Activated CD8-positive, alpha-beta memory T cell treated with anti-CD3 and anti-CD28 coated beads, Interleukin-2, amount 10 ng/mL, durations not matched to agents 7 days and 5 days (primary cell): Measurements from ENCODE around the gene CYP17A1. TPM values are rescaled to one million over a fixed set of nuclear protein-coding genes. Genes with fewer than 3 reads are reported as not detected.
A peak's percentile ranks its signal among the peaks of the same experiment; 100 is the strongest.

Experiments
- ATAC-seq: fragments of 150-1000 bp; cut with Tn5 transposase; one replicate; pipeline ENCODE4 v1.10.0; 2021; ENCODE audit warnings: moderate library complexity
- CTCF ChIA-PET: fragments of 350-600 bp; sonication (Branson Sonifier 250); formaldehyde crosslinking; loops from one replicate; lab custom pipeline; 2021; ENCODE audit warnings: antibody characterized with exemption; lab: Charles Lee
- DNase-seq: peaks from one replicate; pipeline ENCODE4 v3.0.0-alpha.2; 2020
- H3K27ac Mint-ChIP-seq: one replicate; pipeline ENCODE4 v1.8.0; 2021; ENCODE audit warnings: mild to moderate bottlenecking, mixed read lengths
- H3K27me3 Mint-ChIP-seq: one replicate; pipeline ENCODE4 v1.8.0; 2021; ENCODE audit warnings: mixed read lengths
- H3K36me3 Mint-ChIP-seq: one replicate; pipeline ENCODE4 v1.8.0; 2021; ENCODE audit warnings: mild to moderate bottlenecking, mixed read lengths
- H3K4me1 Mint-ChIP-seq: one replicate; pipeline ENCODE4 v1.8.0; 2021; ENCODE audit warnings: mixed read lengths
- H3K4me3 Mint-ChIP-seq: one replicate; pipeline ENCODE4 v1.8.0; 2021; ENCODE audit warnings: mild to moderate bottlenecking, moderate library complexity, mixed read lengths
- H3K9me3 Mint-ChIP-seq: one replicate; pipeline ENCODE4 v1.8.0; 2022; ENCODE audit warnings: low read depth, mixed read lengths
- total RNA-seq, 2 experiments: library from RNA; stranded (reverse); gene quantifications; one replicate each; pipeline ENCODE4 v1.2.3, GENCODE V29; 2021

CYP17A1 gene
- total RNA-seq, 2 experiments from 2014 or later, result not detected

DNA sequence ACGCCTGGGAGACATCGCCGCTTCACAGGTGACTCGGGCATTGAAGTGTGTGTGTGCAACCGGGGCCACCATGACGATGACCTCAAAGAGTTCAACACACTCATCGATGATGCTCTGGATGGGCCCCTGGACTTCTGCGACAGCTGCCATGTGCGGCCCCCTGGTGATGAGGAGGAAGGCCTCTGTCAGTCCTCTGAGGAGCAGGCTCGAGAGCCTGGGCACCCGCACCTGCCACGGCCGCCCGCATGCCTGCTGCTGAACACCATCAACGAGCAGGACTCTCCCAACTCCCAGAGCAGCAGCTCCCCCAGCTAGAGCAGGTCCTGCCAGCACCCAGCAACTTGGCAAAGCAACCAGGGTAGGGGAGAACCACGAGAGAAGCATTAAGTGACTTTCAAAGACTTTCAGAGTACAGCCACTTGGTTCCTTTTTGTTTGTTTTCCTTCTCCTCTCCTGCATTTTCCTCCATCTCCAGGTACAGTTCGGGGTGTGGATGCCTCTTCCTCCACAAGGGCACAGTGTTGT, 24.1 kb downstream of the CYP17A1 start:
- CTCF ChIA-PET, result interaction anchor here (0.6 to 1.6 kb wide), 3 partner anchors 17 to 59 kb away, joined by 3 to 8 read pairs (median 3); no protein-coding TSS in a partner anchor
- no peaks in the 10 kb centered on the region for H3K27me3 Mint-ChIP-seq
- peak overlapping the region; percentile 84 for H3K27ac Mint-ChIP-seq
- H3K9me3 Mint-ChIP-seq, result no peaks in the 10 kb centered on the region
- H3K36me3 Mint-ChIP-seq, result peaks cover 20% of the 10 kb centered on the region
- peaks cover 32% of the 10 kb centered on the region for H3K4me1 Mint-ChIP-seq
- DNase-seq (no peak), ATAC-seq (no peak)
- H3K4me3 Mint-ChIP-seq, result no peak overlapping the region

DNA sequence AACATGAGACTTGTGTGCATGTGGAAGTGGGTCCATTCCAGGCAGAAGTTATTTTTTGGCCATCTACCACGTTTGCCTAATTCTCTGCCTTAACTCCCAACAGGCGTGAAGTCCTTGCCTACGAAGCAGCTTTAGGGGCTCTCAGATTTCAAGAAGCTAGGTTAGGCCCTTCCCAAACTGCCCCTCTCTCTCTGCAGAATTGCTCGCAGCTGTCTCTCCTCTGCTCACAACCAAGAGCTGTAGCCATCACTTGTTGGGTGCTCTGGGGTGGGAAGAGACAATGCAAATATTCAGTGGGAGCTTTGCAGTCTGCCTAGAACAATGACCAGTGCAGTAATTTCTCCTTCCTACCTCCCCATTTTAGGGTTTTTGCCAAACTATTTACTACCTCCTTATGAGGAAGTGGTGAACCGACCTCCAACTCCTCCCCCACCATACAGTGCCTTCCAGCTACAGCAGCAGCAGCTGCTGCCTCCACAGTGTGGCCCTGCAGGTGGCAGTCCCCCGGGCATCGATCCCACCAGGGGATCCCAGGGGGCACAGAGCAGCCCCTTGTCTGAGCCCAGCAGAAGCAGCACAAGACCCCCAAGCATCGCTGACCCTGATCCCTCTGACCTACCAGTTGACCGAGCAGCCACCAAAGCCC, 24.9 kb downstream of the CYP17A1 start:
- ATAC-seq, result peak; percentile 88
- Mint-ChIP-seq H3K27me3 (no peaks in the 10 kb centered on the region), H3K27ac (peak overlapping the region; percentile 84), H3K4me3 (no peak overlapping the region), H3K4me1 (peaks cover 32% of the 10 kb centered on the region), H3K36me3 (peaks cover 20% of the 10 kb centered on the region), H3K9me3 (no peaks in the 10 kb centered on the region)
- DNase-seq, result peak; percentile 76
- CTCF ChIA-PET, result interaction anchor here (0.6 to 1.6 kb wide), 5 partner anchors 10 to 377 kb away, joined by 3 to 8 read pairs (median 3); no protein-coding TSS in a partner anchor

DNA sequence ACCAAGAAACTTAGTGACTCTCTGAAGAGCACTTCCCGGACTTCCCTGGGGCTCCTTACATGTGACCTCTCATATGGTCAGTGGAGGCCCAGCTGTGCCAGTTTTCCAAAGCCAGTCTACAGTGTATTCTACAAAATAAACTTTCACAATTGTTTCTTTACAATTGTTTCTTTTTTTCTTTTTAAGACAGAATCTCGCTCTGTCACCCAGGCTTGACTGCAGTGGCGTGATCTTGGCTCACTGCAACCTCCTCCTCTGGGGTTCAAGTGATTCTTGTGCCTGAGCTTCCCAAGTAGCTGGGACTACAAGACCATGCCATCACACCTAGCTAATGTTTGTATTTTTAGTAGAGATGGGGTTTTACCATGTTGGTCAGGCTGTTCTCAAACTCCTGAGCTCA, 25.9 kb downstream of the CYP17A1 start:
- Mint-ChIP-seq H3K36me3 (peaks cover 20% of the 10 kb centered on the region), H3K4me1 (peaks cover 32% of the 10 kb centered on the region), H3K4me3 (no peak overlapping the region), H3K9me3 (no peaks in the 10 kb centered on the region), H3K27ac (peak overlapping the region; percentile 84), H3K27me3 (no peaks in the 10 kb centered on the region)
- ATAC-seq, result no peak
- no peak for DNase-seq
- CTCF ChIA-PET, result interaction anchor here (1.0 to 1.6 kb wide), 2 partner anchors 11 to 58 kb away, joined by 3 to 8 read pairs; no protein-coding TSS in a partner anchor

DNA sequence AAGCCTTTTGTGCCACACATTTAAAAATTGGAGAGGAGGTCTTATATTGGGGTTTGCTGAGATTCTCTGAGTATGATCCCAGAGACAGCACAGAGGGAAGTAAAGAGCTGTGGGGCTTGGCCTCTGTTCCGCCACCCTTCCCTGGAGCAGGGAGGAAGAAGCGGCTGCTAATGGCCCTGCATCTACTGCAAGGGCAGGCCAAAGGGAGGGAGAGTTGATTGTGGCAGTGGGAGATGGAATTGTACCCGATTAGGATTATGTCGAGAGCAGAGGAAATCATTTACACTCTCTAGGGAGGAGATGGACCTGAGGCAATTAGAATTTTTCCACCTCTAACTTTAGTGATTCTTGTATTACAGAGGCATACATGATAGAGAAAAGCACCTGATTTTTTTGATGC, 28.8 kb downstream of the CYP17A1 start:
- DNase-seq, result no peak

DNA sequence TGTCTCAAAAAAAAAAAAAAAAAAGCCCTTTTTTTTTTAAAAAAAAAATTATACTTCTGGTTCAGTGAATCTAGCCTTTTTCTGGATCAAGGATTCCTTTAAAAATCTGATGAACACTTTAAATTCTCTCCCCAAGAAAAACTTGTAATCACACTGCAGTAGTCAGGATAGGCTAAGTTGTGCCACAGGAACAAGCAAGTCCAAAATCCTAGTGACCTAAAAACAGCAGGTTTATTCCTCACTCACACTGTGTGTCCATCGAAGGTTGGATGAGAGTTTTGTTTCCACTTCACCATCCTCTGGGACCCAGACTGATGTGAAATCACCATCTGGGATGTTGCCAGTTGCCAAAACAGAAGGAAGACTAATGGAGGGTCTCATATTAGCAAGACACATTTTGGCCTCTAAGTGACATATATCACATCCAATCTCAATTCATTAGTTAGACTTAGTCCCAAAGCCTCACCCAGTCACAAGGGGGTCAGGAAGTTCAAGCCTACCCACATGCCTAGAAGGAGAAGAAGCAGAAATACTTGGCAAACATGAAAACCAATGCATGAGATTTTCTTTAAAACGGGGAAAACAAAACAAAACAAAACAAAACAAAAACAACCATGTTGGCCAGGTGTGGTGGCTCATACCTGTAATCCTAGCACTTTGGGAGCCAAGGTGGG, 32.7 kb downstream of the CYP17A1 start:
- Mint-ChIP-seq H3K27me3 (no peaks in the 10 kb centered on the region), H3K4me1 (peaks cover 23% of the 10 kb centered on the region), H3K9me3 (peaks cover 3% of the 10 kb centered on the region), H3K36me3 (peaks cover 20% of the 10 kb centered on the region), H3K4me3 (no peak overlapping the region), H3K27ac (no peak overlapping the region)
- ATAC-seq, result no peak
- no peak for DNase-seq
- CTCF ChIA-PET, result no interaction called here

More for the DNA sequence above, 28.8 kb downstream of the CYP17A1 start:
- Mint-ChIP-seq H3K4me1 (peaks cover 26% of the 10 kb centered on the region), H3K9me3 (peaks cover 3% of the 10 kb centered on the region), H3K27ac (no peak overlapping the region), H3K4me3 (no peak overlapping the region), H3K27me3 (no peaks in the 10 kb centered on the region), H3K36me3 (peaks cover 24% of the 10 kb centered on the region)
- CTCF ChIA-PET, result no interaction called here
- no peak for ATAC-seq

DNA sequence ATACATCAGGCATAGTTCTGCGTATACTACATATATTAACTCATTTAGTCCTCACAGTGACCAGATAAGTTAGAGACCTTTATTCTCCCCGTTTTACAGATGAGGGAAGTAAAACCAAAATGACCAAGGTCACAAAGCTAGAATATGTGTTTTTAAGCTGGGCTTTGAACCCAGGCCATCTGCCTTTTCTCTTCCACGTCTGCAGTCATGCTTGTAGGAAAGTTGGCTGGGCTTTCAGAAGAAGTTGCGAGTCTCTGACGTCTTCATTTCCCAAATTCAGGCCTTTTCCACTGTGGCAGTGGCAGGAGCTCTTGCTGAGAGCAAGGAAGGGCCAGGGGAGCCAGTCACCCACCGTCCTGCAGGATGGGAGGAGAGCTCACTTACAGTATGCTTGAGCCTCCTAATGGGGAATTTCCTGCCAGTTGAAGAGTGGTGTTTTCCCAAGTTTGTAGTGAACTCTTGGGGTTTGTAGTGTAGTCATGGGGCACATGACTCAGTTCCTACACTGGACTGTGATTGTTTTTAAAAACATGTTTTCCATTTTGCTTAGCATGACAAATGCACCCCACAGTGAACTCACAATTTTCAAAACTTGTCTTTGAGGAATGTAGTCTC, 34.2 kb downstream of the CYP17A1 start:
- DNase-seq (no peak), ATAC-seq (peak; percentile 33)
- CTCF ChIA-PET, result interaction anchor here (1.1 to 1.2 kb wide), 2 partner anchors 17 to 99 kb away, joined by 3 to 4 read pairs; no protein-coding TSS in a partner anchor
- peaks cover 23% of the 10 kb centered on the region for H3K4me1 Mint-ChIP-seq
- no peak overlapping the region for H3K4me3 Mint-ChIP-seq
- no peaks in the 10 kb centered on the region for H3K27me3 Mint-ChIP-seq
- peaks cover 3% of the 10 kb centered on the region for H3K9me3 Mint-ChIP-seq
- H3K36me3 Mint-ChIP-seq, result peaks cover 22% of the 10 kb centered on the region
- H3K27ac Mint-ChIP-seq, result no peak overlapping the region

DNA sequence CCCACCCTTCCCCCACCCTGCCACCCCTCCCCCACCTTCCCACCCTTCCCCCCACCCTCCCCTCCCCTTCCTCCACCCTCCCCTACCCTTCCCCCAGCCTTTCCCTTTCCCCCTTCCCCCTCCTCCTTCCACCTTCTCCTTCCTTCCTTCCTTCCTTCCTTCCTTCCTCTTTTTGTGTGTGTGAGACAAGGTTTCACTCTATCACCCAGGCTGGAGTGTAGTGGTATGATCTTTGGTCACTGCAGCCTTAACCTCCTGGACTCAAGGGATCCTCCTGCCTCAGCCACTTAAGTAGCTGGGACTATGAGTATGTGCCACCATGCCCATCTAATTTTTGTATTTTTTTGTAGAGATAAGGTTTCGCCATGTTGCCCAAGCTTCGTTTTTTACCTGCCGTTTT, 35.2 kb downstream of the CYP17A1 start:
- Mint-ChIP-seq H3K27ac (peak overlapping the region; percentile 43), H3K27me3 (no peaks in the 10 kb centered on the region), H3K9me3 (peaks cover 3% of the 10 kb centered on the region), H3K4me1 (peaks cover 24% of the 10 kb centered on the region), H3K36me3 (peaks cover 22% of the 10 kb centered on the region), H3K4me3 (no peak overlapping the region)
- DNase-seq, result no peak
- CTCF ChIA-PET, result interaction anchor here (1.1 kb wide), 1 partner anchor 18 kb away, joined by 3 read pairs; no protein-coding TSS in a partner anchor
- no peak for ATAC-seq

DNA sequence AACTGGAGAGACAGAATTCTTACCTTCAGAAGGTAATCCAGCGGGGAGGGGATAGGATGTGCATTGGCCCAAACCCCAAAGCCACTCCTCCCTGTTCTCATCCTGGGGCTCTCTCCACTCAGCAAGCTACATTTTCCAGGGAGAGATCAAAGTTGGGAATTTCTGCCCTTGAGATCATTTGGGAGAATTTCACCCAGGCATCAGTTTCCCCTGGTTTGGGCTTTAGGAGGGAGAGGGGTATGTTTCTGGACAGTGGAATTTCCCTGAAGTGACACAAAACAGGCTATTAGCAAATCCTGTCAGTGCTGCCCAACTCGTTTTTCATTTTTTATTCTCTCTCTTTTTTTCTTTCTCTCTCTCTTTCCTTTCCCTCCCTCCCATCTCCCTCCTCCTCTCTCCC, 35.7 kb downstream of the CYP17A1 start:
- Mint-ChIP-seq H3K4me1 (peaks cover 29% of the 10 kb centered on the region), H3K9me3 (peaks cover 3% of the 10 kb centered on the region), H3K4me3 (no peak overlapping the region), H3K27me3 (no peaks in the 10 kb centered on the region), H3K36me3 (peaks cover 22% of the 10 kb centered on the region), H3K27ac (no peak overlapping the region)
- CTCF ChIA-PET, result no interaction called here
- ATAC-seq (no peak), DNase-seq (no peak)

DNA sequence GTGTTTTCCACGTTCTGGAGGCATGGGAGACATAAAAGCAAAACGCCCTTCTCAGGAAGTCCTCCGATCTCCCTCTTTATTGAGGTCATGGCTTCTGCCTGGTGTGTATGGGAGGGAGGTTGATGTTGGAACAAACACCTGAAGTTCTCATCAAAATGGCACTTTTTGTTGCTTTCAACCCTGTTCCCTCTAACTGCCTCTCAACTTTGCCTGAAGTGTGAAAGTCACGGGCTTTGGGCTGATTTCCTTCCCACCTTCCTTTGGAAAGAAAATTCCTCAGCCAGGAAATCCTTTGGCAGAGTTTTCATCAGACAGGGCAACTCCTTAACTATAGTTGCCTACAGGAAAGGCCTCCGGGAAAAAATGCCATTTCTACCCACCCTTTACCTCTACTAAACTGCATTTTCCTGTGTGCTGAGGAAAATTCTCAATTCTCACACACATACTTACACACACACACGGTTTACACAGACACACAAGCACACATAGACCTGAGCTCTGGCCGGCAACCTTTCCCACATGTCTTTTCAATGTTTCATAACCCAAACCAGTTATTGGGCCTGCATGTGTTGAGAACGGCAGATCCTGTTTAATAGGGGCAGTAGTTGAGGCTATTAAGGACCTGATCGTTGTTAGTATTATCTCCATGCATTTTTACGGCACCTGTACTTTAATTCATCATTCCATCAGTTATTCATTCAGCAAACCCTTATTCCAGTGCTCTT, 36.4 kb downstream of the CYP17A1 start:
- H3K4me1 Mint-ChIP-seq, result peaks cover 35% of the 10 kb centered on the region
- no peak overlapping the region for H3K27ac Mint-ChIP-seq
- CTCF ChIA-PET, result interaction anchor here (1.0 kb wide), 1 partner anchor 27 kb away, joined by 3 read pairs; no protein-coding TSS in a partner anchor
- no peak for ATAC-seq
- H3K4me3 Mint-ChIP-seq, result no peak overlapping the region
- H3K27me3 Mint-ChIP-seq, result no peaks in the 10 kb centered on the region
- no peak for DNase-seq
- H3K36me3 Mint-ChIP-seq, result peaks cover 22% of the 10 kb centered on the region
- H3K9me3 Mint-ChIP-seq, result peaks cover 3% of the 10 kb centered on the region

DNA sequence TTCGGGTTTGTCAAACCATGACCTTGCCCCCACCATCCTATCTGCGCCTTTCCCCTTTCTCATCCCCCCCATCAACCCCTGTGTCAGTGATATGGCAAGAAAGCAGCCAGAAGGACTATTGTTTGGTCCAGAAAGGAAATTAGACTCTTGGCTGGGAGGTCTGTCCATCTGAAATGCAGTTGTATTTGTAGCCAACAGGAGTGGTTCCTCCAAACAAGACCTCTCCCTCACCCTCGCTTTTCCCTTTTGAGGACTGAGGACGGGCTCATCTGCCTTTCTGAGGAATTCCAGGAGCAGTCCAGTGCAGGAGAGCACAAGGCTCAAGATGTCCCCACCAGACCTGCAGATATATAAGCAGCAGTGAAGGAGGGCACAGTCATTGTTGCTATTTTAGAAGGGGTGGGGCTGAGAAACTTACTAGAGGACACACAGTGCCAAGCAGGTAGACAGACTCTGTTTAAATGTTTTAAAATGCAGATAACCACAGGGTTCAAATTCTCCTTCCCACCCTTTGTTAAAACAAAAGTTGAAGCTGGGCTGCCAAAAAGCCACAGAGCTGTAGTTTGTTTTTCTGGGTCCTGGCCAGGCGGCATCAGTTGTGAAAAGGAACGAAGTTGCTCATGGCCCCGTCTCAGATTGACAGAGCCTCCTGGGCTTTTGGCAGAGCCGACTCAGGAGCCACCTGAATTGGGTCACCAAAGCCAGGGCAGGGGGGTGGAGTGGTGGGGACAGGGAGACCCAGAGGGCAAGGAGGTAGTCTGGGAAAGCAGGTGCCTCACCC, 37.3 kb downstream of the CYP17A1 start:
- H3K4me1 Mint-ChIP-seq, result peaks cover 39% of the 10 kb centered on the region

DNA sequence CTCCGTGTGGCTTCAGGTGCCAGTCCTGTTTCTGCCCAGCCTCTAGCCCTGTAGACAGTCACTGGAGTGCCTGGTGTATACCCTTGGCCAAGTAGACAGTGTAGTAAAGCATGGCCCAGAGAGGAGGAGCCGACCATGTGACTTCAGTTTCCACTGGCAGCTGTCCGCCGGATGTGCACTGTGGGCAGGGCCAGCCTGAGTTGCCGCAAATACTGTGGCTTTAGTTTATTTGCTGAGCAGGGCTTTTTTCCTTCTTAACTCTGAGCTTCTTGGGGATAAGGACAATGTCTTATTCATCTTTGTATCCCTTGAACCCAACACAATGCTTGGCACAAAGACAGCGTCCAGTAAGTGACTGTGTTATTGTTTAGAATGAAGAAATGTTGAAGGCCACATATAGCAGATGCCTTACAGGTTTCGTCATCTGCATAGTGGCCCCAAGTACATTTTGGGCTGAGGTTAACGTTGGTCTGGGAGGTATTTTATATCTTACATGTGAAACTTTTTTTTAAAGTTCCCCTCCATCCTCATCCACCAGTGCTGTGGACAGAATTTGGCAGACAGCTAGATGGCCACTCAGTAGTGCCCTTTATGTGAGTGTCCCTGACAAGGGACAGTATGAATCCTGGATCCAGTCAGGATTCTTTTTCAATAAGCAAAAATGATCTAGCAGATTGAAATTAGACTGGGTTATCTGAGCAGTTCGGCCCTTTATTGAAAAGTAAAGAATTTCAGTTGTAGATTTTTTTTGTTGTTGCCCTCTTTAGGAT, 40.6 kb downstream of the CYP17A1 start:
- Mint-ChIP-seq H3K4me1 (peaks cover 19% of the 10 kb centered on the region), H3K4me3 (no peak overlapping the region), H3K27me3 (no peaks in the 10 kb centered on the region), H3K36me3 (peaks cover 7% of the 10 kb centered on the region), H3K9me3 (no peaks in the 10 kb centered on the region), H3K27ac (peak overlapping the region; percentile 56)
- ATAC-seq (peak; percentile 97), DNase-seq (peak; percentile 80)
- CTCF ChIA-PET, result no interaction called here

More for the DNA sequence above, 37.3 kb downstream of the CYP17A1 start:
- CTCF ChIA-PET, result no interaction called here
- H3K9me3 Mint-ChIP-seq, result peaks cover 3% of the 10 kb centered on the region
- H3K27ac Mint-ChIP-seq, result no peak overlapping the region
- no peak for DNase-seq
- H3K4me3 Mint-ChIP-seq, result no peak overlapping the region
- peaks cover 20% of the 10 kb centered on the region for H3K36me3 Mint-ChIP-seq
- ATAC-seq, result no peak
- no peaks in the 10 kb centered on the region for H3K27me3 Mint-ChIP-seq
